HG02943 (cell line): ENCODE results near the gene DPEP1.
"Not testable (repeated sequence)": the region's sequence is repeated elsewhere in the genome, so short reads cannot be mapped to it uniquely, and the experiment has no call there.

Experiments used
- ATAC-seq: cut with Tn5 transposase; IDR thresholded peaks from one replicate; pipeline ENCODE4 v1.9.1; 2021; ENCODE audit warnings: mild to moderate bottlenecking, low read depth, moderate library complexity; ENCODE audit not compliant: unreplicated experiment

Gene DPEP1

GRCh38 chr16:89576153-89577054, 37.0 kb upstream of the DPEP1 start:
- ATAC-seq = no peak

GRCh38 chr16:89577055-89577759, 36.2 kb upstream of the DPEP1 start:
- no peak for ATAC-seq

- ATAC-seq = no peak
Measured at GRCh38 chr16:89579351-89579750, 34.1 kb upstream of the DPEP1 start.

- ATAC-seq = no peak
Measured at GRCh38 chr16:89581045-89581695, 32.3 kb upstream of the DPEP1 start.

- ATAC-seq = no peak
Measured at GRCh38 chr16:89581861-89582563, 31.4 kb upstream of the DPEP1 start.

GRCh38 chr16:89582614-89583196, 30.7 kb upstream of the DPEP1 start:
- ATAC-seq = no peak

- ATAC-seq = no peak
Measured at GRCh38 chr16:89583197-89583894, 30.1 kb upstream of the DPEP1 start.

- no peak for ATAC-seq
Measured at GRCh38 chr16:89583895-89584644, 29.4 kb upstream of the DPEP1 start.

- ATAC-seq = no peak
Measured at GRCh38 chr16:89584768-89585549, 28.5 kb upstream of the DPEP1 start.

- no peak for ATAC-seq
Measured at GRCh38 chr16:89586218-89586617, 27.2 kb upstream of the DPEP1 start.

GRCh38 chr16:89586853-89587252, 26.6 kb upstream of the DPEP1 start:
- no peak for ATAC-seq

GRCh38 chr16:89587676-89588075, 25.8 kb upstream of the DPEP1 start:
- ATAC-seq = not testable (repeated sequence)

- ATAC-seq = no peak
Measured at GRCh38 chr16:89588413-89589109, 24.9 kb upstream of the DPEP1 start.

- no peak for ATAC-seq
Measured at GRCh38 chr16:89589241-89589926, 24.1 kb upstream of the DPEP1 start.

- ATAC-seq = no peak
Measured at GRCh38 chr16:89593841-89594240, 19.6 kb upstream of the DPEP1 start.

- ATAC-seq = no peak
Measured at GRCh38 chr16:89595330-89596060, 17.9 kb upstream of the DPEP1 start.
